Neural cell (in vitro differentiated cells): ENCODE measurements around the gene PACSIN2. TPM values are rescaled to one million over a fixed set of nuclear protein-coding genes. Genes with fewer than 3 reads are reported as not detected.

Experiments used
- H2AFZ ChIP-seq: fragments of 200-600, 300-800 bp; sonication (generic), shearing (Covaris generic); 2 replicates; pipeline ENCODE4 v1.6.0; 2014; ENCODE audit warnings: low read depth, mild to moderate bottlenecking, antibody characterized with exemption, low read length, moderate library complexity
- H3F3A ChIP-seq: fragments of 200-600 bp; shearing (Covaris generic); 2 replicates; pipeline ENCODE4 v1.6.1; 2016; ENCODE audit warnings: mild to moderate bottlenecking, moderate library complexity, mixed read lengths, antibody characterized with exemption, low read length; ENCODE audit not compliant: insufficient read depth, poor library complexity, severe bottlenecking
- H3K27ac ChIP-seq: fragments of 200-600, 300-800 bp; sonication (generic), shearing (Covaris generic); 2 replicates; pipeline ENCODE4 v1.5.1; 2014; ENCODE audit warnings: mild to moderate bottlenecking, low read length, moderate library complexity
- H3K27me3 ChIP-seq: fragments of 300-800, 200-600 bp; sonication (generic), shearing (Covaris generic); 2 replicates; pipeline ENCODE4 v1.6.0; 2014; ENCODE audit warnings: mild to moderate bottlenecking, low read depth, low read length, moderate library complexity; ENCODE audit not compliant: insufficient read depth
- H3K36me3 ChIP-seq: fragments of 300-800, 200-600 bp; sonication (generic), shearing (Covaris generic); 2 replicates; pipeline ENCODE4 v1.5.1; 2014; ENCODE audit warnings: mild to moderate bottlenecking, antibody characterized with exemption, low read length, moderate library complexity; ENCODE audit not compliant: insufficient read depth
- H3K4me2 ChIP-seq: fragments of 300-800, 200-600 bp; sonication (generic), shearing (Covaris generic); 2 replicates; pipeline ENCODE4 v1.6.0; 2014; ENCODE audit warnings: mild to moderate bottlenecking, low read length
- H3K4me3 ChIP-seq: fragments of 300-800, 200-600 bp; sonication (generic), shearing (Covaris generic); 2 replicates; pipeline ENCODE4 v1.5.1; 2014; ENCODE audit warnings: mild to moderate bottlenecking, low read length, moderate library complexity
- H3K79me2 ChIP-seq: fragments of 200-600 bp; shearing (Covaris generic); replicated peaks from 2 replicates; pipeline ENCODE4 v1.6.0; 2014; ENCODE audit warnings: mild to moderate bottlenecking, low read length, moderate library complexity; ENCODE audit not compliant: insufficient read depth
- H3K9ac ChIP-seq: fragments of 300-800, 200-600 bp; sonication (generic), shearing (Covaris generic); 2 replicates; pipeline ENCODE4 v1.6.1; 2016; ENCODE audit warnings: mild to moderate bottlenecking, low read length, mixed read lengths
- H3K9me2 ChIP-seq: fragments of 200-600 bp; shearing (Covaris generic); 2 replicates; pipeline ENCODE4 v1.6.1; 2016; ENCODE audit warnings: mild to moderate bottlenecking, low read length, mixed read lengths; ENCODE audit not compliant: insufficient read depth
- H3K9me3 ChIP-seq: fragments of 200-600, 300-800 bp; sonication (generic), shearing (Covaris generic); 2 replicates; pipeline ENCODE4 v1.6.1; 2016; ENCODE audit warnings: mild to moderate bottlenecking, mixed run types, low read length, moderate library complexity, mixed read lengths
- H4K20me1 ChIP-seq: fragments of 200-600 bp; shearing (Covaris generic); 2 replicates; pipeline ENCODE4 v1.6.1; 2016; ENCODE audit warnings: mild to moderate bottlenecking, mixed run types; ENCODE audit not compliant: insufficient read depth
- CTCF ChIP-seq: fragments of 450-650 bp; IDR thresholded peaks from 2 replicates; pipeline ENCODE4 v1.5.1; 2014; ENCODE audit warnings: antibody characterized with exemption, mild to moderate bottlenecking, moderate library complexity; ENCODE audit not compliant: poor library complexity, severe bottlenecking
- EP300 ChIP-seq: fragments of 450-650 bp; conservative IDR thresholded peaks from 2 replicates; pipeline ENCODE4 v1.6.1; 2014; ENCODE audit warnings: antibody characterized with exemption, mild to moderate bottlenecking, moderate library complexity; ENCODE audit not compliant: poor library complexity, severe bottlenecking
- EZH2 ChIP-seq: fragments of 200-600, 300-800 bp; shearing (Covaris generic), sonication (generic); IDR thresholded peaks from 2 replicates; pipeline ENCODE4 v1.6.1; 2014; ENCODE audit warnings: antibody characterized with exemption, low read length, borderline replicate concordance, mild to moderate bottlenecking; ENCODE audit not compliant: insufficient read depth, poor library complexity, severe bottlenecking
- MXI1 ChIP-seq: fragments of 450-650 bp; conservative IDR thresholded peaks from 2 replicates; pipeline ENCODE4 v1.6.1; 2014; ENCODE audit warnings: antibody characterized with exemption, mild to moderate bottlenecking; ENCODE audit not compliant: poor library complexity, severe bottlenecking
- POLR2AphosphoS5 ChIP-seq: IDR thresholded peaks from 2 replicates; pipeline ENCODE4 v1.6.1; 2012
- RAD21 ChIP-seq: fragments of 450-650 bp; conservative IDR thresholded peaks from 2 replicates; pipeline ENCODE4 v1.6.1; 2014; ENCODE audit warnings: antibody characterized with exemption, mild to moderate bottlenecking, moderate library complexity
- REST ChIP-seq: IDR thresholded peaks from 2 replicates; pipeline ENCODE4 v1.6.1; 2012; ENCODE audit warnings: borderline replicate concordance
- SMC3 ChIP-seq: fragments of 450-650 bp; conservative IDR thresholded peaks from 2 replicates; pipeline ENCODE4 v1.6.1; 2014; ENCODE audit warnings: antibody characterized with exemption, mild to moderate bottlenecking, moderate library complexity; ENCODE audit not compliant: poor library complexity
- TAF1 ChIP-seq: IDR thresholded peaks from 2 replicates; pipeline ENCODE4 v1.6.1; 2012; ENCODE audit warnings: low read depth
- polyA plus RNA-seq: library from polyadenylated mRNA; depleted of rRNA; stranded (reverse); fragments of >200 nt; gene quantifications from 2 replicates; pipeline ENCODE4 v1.2.3, GENCODE V29; 2014

The PACSIN2 gene
- polyA plus RNA-seq, 1 donor from 2014 or later, result 47.2 TPM

GRCh38 chr22:42820045-42820763 lies 194.7 kb downstream of the PACSIN2 start:
- Histone ChIP-seq H3K27ac (no peak overlapping the region), H3F3A (no peaks in the 10 kb centered on the region), H3K79me2 (no peaks in the 10 kb centered on the region), H3K36me3 (peaks cover 10% of the 10 kb centered on the region), H4K20me1 (no peaks in the 10 kb centered on the region), H3K9me2 (no peaks in the 10 kb centered on the region), H3K9ac (no peak overlapping the region), H2AFZ (no peak overlapping the region), H3K4me3 (no peak overlapping the region), H3K9me3 (peaks cover 2% of the 10 kb centered on the region), H3K4me2 (no peak overlapping the region), H3K27me3 (no peaks in the 10 kb centered on the region)
- TF ChIP-seq POLR2AphosphoS5 (no peak), CTCF (peak; percentile 71), TAF1 (no peak), EP300 (no peak), RAD21 (peak; percentile 65), MXI1 (no peak), SMC3 (peak; percentile 62), REST (no peak), EZH2 (no peak)

Other genes starting within 250 kb of the PACSIN2 start
- gene ARFGAP3, start 157.9 kb downstream of the PACSIN2 start, polyA plus RNA-seq, result 66.9 and 80.7 TPM in 2 replicates
- gene TTLL1, start 74.2 kb upstream of the PACSIN2 start, polyA plus RNA-seq, result 36.3 and 41.8 TPM in 2 replicates
- gene BIK, start 95.6 kb upstream of the PACSIN2 start, polyA plus RNA-seq, result 1.5 and 3.1 TPM in 2 replicates
- gene MCAT, start 128.2 kb upstream of the PACSIN2 start, polyA plus RNA-seq, result 46.1 and 46.8 TPM in 2 replicates
- not detected in 2 replicates for gene TSPO, start 136.4 kb upstream of the PACSIN2 start, polyA plus RNA-seq
- 22.2 and 24.1 TPM in 2 replicates for gene TTLL12, start 172.0 kb upstream of the PACSIN2 start, polyA plus RNA-seq